T1000 (cell line): ENCODE measurements around the gene WDR70.
A peak's percentile ranks its signal among the peaks of the same experiment; 100 is the strongest.
"Not testable (repeated sequence)": the region's sequence is repeated elsewhere in the genome, so short reads cannot be mapped to it uniquely, and the experiment has no call there.

ENCODE experiments used
- DNase-seq: peaks from one replicate; lab custom pipeline; 2025; ENCODE audit warnings: mixed read lengths; lab: John Stamatoyannopoulos, UW

WDR70 gene

DNA sequence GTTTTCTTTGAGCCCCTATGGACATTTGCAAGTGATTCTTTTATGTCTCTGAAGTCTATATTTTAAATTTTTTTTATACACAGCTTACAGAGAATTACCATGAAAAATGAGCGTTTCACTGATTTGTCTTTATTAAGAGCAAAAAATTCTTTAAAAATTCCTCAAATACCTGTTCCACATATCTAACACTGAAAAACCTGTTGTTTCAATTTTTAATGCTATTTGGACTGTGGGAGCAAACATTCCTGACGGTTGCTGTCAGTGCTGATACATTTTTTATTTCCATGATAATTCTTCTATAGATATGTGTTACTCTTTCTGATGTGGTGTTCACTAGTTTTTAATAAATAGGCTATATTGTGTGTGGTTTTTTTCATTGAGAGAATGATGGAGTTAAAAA lies 261.0 kb downstream of the WDR70 start:
- DNase-seq: no peak

DNA sequence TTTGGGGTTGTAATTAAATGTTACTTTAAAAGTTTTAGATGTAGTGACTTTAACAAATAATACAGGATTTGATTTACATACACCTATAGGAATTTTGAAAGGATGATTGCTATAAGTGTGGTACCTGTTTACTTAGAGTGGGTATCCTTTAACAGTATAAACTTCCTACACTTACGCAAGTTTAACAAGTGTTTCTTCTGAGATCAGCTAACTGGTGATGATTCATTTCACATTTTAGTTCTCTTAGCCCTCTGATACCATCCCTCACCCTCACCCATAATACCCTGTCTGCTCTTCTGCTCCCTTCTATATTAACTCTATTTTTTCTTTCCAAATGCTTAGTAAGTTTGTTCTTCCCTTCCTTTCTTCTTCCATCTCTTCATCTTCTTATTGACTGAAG lies 262.8 kb downstream of the WDR70 start:
- no peak for DNase-seq

- no peak for DNase-seq
Measured at GRCh38 chr5:37645707-37646106, 266.6 kb downstream of the WDR70 start.

GRCh38 chr5:37654566-37654965 lies 275.4 kb downstream of the WDR70 start:
- not testable (repeated sequence) for DNase-seq

DNA sequence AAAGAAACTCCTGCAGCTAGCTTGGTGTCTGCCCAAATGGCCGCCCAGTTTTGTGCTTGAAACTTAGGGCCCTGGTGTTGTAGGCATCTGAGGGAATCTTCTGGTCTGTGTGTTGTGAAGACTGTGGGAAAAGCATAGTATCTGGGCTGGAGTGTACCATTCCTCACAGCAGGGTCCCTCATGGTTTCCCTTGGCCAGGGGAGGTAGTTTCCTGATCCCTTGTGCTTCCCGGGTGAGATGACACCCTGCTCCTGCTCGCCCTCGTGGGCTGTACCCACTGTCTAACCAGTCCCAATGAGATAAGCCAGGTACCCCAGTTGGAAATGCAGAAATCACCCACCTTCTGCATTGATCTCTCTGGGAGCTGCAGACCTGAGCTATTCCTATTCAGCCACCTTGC lies 277.9 kb downstream of the WDR70 start:
- no peak for DNase-seq

DNA sequence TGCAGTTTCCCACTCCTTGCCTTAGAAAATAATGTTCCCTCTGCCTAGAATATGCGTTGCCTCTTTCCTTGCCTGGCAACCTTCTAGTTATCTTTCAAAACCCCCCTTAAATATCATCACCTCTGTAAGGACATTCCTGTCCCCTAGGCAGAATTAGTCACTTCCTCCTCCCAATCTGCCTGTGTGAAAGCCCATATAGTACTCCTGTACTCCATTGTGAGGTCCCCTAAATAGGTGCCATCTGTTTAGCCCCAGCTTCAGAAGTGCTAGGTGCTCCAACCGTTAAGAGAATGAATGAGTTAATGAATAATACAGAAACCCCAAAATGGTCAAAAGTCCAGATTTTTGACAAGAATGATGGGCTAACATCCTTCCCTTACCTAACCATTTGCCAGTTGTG lies 279.3 kb downstream of the WDR70 start:
- no peak for DNase-seq

DNA sequence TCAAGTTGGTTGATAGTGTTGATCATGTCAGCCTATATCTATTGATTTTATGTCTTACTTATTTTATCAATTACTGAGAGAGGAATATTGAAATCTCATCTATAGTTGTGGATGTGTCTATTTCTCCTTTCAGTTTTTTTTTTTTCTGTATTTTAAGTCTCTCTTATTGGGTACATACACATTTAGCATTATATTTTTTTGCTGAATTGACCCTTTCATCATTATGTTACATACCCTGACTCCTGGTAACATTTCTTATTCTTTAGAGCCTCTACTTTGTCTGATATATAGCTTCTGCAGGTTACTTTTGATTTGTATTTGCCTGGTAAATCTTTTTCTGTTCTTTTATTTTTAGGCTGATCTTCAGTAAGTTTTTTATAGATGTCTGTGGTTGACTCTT lies 281.2 kb downstream of the WDR70 start:
- DNase-seq: no peak

- no peak for DNase-seq
Measured at GRCh38 chr5:37661227-37661920, 282.3 kb downstream of the WDR70 start.

- no peak for DNase-seq
Measured at GRCh38 chr5:37661951-37662350, 282.8 kb downstream of the WDR70 start.

- DNase-seq: no peak
Measured at GRCh38 chr5:37662362-37662761, 283.2 kb downstream of the WDR70 start.

- no peak for DNase-seq
Measured at GRCh38 chr5:37662789-37663485, 283.8 kb downstream of the WDR70 start.

GRCh38 chr5:37663538-37663937 lies 284.4 kb downstream of the WDR70 start:
- no peak for DNase-seq

DNA sequence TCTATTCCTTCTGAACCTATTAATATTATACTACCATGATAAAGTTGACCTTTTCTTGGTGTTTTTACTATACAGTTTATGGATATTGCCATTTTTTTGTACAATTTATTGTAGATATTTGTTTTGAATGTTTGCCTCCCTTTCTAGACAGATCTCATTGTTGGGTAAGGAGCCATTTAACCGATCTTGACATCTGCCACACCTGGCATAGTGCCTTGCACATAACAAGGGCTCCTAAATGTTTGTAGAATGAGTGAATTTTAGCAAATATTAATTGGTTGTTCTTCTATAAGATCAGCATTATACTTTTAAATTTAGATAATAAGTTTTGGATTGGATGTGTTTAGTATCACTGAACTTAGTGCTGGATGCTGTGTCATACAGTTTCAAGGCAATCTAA lies 285.4 kb downstream of the WDR70 start:
- DNase-seq: no peak

- no peak for DNase-seq
Measured at GRCh38 chr5:37665272-37665671, 286.2 kb downstream of the WDR70 start.

DNA sequence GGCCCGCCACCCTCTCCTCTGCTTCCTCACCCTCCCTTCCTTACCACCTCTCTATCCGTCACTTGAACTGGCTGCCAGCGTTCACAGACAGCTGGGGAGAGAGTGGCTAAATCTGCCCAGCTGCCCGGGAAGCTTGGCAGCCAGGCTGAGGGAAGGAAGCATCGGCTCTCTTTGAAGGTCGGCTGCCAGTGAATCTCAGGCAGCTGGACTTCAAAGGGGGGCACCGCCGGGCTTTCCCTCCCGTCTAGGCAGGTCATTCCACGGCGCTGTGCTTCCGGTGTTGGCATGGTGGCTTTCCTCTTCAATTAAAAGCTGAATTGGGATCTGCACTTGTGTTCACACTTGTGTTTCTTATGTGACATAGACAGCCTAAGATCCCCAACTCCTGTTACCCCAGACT lies 286.8 kb downstream of the WDR70 start:
- no peak for DNase-seq

- DNase-seq: no peak
Measured at GRCh38 chr5:37667430-37667829, 288.3 kb downstream of the WDR70 start.

DNA sequence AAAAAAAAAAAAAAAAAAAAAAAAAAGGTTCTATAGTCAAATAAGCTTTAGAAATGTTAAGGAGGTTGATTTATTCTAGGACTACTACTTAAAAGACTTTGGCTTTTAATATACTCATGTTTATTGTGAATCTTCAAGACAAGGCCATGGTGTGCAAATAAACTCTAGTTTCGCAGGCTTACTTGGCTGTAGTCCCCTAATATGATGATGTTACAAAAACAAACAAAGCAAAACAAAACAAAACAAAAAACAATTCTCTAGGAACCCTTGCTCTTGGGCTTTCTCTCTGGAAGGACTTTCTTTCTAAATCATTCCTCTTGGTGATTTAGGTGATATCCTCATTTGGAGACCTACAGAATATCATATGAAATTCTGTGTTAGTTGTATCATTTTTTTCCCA lies 288.7 kb downstream of the WDR70 start:
- no peak for DNase-seq

GRCh38 chr5:37668524-37669047 lies 289.5 kb downstream of the WDR70 start:
- peak; percentile 81 for DNase-seq

GRCh38 chr5:37672118-37672588 lies 293.0 kb downstream of the WDR70 start:
- DNase-seq: not testable (repeated sequence)

DNA sequence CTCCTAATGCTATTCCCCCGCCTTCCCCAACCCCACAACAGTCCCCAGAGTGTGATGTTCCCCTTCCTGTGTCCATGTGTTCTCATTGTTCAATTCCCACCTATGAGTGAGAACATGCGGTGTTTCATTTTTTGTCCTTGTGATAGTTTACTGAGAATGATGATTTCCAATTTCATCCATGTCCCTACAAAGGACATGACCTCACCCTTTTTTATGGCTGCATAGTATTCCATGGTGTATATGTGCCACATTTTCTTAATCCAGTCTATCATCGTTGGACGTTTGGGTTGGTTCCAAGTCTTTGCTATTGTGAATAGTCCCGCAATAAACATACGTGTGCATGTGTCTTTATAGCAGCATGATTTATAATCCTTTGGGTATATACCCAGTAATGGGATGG lies 295.2 kb downstream of the WDR70 start:
- DNase-seq: not testable (repeated sequence)

DNA sequence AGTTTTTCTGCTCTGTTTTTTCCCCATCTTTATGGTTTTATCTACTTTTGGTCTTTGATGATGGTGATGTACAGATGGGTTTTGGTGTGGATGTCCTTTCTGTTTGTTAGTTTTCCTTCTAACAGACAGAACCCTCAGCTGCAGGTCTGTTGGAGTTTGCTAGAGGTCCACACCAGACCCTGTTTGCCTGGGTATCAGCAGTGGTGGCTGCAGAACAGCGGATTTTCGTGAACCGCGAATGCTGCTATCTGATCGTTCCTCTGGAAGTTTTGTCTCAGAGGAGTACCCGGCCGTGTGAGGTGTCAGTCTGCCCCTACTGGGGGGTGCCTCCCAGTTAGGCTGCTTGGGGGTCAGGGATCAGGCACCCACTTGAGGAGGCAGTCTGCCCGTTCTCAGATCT lies 300.2 kb downstream of the WDR70 start:
- DNase-seq: not testable (repeated sequence)

DNA sequence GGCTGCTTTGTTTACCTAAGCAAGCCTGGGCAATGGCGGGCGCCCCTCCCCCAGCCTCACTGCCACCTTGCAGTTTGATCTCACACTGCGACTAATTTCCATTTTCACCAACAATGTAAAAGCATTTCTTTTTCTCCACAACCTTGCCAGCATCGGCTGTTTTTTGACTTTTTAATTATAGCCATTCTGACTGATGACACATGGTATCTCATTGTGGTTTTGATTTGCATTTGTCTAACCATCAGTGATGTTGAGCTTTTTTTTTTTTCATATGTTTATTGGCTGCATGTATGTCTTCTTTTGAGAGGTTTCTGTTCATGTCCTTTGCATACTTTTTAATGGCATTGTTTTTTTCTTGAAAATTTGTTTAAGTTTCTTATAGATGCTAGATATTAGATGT lies 300.8 kb downstream of the WDR70 start:
- DNase-seq: not testable (repeated sequence)

- no peak for DNase-seq
Measured at GRCh38 chr5:37683072-37683471, 304.0 kb downstream of the WDR70 start.
